ENCODE measurements around the gene UNC13B.

The UNC13B gene

GRCh38 chr9:35280399-35280798 lies 118.6 kb downstream of the UNC13B start:
- no peak for DNase-seq

GRCh38 chr9:35285731-35286130 lies 123.9 kb downstream of the UNC13B start:
- no peak for DNase-seq

GRCh38 chr9:35286381-35286780 lies 124.6 kb downstream of the UNC13B start:
- DNase-seq: no peak

- DNase-seq: no peak
Measured at GRCh38 chr9:35287987-35288632, 126.3 kb downstream of the UNC13B start.

GRCh38 chr9:35288778-35289177 lies 127.0 kb downstream of the UNC13B start:
- DNase-seq: no peak

GRCh38 chr9:35293376-35293964 lies 131.7 kb downstream of the UNC13B start:
- no peak for DNase-seq

- DNase-seq: no peak
Measured at GRCh38 chr9:35294066-35294465, 132.3 kb downstream of the UNC13B start.

DNA sequence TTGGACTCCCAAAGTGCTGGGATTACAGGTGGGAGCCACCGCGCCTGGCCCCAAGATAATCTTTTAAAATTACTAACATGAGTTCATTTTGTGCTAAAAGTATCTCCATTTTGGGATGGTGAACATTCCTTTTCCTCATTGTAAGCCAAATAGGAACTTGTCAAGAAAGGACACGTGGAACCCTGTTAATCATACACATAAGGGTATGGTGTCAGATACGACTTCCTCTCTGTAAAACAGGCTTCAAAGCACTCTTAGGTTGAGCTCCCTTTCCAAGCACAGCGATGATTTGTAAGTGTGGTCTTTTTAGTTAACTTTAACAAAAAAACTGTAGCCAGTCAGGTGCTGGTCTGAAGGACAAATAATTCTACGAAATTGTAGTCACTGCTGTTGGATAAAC lies 132.7 kb downstream of the UNC13B start:
- DNase-seq: no peak

- no peak for DNase-seq
Measured at GRCh38 chr9:35295369-35296036, 133.7 kb downstream of the UNC13B start.

DNA sequence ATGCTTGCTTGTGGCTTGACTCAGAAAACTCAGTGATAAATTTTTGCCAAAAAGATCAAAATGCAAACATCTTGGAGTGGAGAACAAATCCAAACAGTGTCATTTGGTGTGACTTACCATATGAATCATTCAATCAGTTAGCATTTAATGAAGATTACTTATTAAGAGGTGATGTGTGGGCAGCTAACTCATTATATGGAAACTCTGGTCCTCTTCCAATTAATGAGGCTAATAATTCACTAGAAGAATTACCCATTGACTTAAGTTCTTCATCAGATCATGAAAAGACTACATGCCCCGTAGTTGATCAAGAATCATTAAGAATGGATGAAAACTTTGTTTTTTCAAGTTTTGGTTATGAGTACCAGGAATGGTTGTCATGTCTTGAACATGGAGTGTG lies 141.8 kb downstream of the UNC13B start:
- DNase-seq: no peak

- no peak for DNase-seq
Measured at GRCh38 chr9:35306283-35306682, 144.5 kb downstream of the UNC13B start.

GRCh38 chr9:35308316-35308715 lies 146.5 kb downstream of the UNC13B start:
- no peak for DNase-seq

DNA sequence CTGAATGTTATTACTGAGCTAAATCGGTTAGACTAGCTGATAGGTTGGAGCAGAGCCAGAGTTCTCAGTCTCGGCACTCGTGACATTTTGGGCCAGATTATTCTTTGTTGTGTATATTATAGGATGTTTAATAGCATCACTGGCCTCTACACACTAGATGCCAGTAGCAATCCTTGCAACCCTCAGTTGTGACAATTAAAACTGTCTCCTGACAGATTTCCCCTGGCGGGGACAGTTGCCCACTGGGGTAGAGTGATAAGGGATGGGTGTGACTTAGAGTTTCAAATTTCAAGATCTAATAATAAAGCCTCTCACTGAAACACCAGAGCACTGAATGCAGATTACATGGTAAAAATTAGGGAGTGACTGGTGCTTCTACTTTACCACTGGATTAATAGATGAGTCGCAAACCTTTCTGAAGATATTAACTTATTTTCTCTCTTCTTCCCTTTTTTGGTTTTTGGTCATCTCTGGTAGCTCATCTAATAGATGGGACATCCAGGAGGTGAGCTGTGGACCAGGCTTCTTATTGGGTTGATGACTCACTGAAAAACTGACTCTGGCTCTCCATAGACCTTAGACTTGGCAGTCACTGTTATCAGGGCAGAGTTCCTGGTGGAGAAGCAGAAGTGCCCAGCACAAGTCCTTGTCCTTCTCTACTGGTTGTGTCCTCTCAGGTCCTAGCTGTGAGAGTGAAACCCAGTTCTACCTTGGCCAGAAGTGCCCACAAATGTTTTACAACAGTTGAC lies 150.3 kb downstream of the UNC13B start:
- no peak for DNase-seq

DNA sequence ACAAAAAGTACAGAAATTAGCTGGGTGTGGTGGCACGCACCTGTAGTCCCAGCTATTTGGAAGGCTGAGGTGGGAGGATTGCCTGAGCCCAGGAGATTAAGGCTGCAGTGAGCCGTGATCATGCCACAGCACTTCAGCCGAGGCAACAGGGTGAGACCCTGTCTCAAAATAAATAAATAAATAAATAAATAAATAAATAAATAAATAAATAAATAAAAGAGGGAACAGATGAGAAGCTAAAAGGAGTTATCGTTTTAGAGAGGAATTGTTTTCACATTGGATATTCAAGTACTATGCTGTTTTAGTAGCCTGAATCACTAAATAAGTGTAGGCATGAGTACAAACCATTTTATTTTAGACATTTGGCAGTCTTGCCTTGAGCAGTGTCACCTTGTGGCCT lies 151.7 kb downstream of the UNC13B start:
- no peak for DNase-seq

DNA sequence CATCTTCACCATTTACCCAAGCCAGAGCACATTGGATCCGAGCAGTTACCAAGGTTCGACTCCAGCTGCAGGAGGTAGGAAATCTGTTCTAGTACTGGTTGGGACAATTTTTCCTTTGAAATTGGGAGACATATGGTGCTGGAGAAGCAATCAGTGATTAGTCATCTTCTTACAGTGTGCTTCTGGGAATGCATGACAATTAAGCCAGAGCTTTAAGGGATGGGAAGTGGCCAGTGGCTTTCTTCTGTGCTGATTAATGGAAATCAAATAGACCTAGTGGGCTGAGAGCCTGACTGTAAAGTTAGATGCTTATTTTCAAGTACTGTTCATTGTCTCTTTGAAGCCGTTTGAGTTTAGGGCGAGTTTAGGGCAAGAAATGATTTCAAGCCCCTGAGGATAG lies 152.1 kb downstream of the UNC13B start:
- no peak for DNase-seq

DNA sequence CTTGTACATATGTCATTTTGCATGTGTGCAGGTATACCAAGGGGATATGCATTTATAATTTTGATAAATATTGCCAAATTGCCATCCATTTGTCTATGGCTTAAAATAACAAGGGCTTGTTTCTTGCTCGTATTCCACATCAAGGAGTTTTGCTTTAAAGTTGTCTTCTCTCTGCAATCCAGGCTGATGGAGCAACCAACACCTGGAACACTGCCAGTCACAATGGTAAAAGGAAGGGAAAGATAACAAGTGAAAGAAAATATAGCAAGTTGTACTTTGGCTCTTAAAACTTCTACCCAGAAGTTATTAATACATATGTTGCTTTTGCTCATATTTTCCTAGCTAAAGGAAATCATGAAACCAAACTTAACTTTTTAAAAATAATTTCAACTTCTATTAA lies 156.9 kb downstream of the UNC13B start:
- no peak for DNase-seq

- no peak for DNase-seq
Measured at GRCh38 chr9:35322075-35322885, 160.5 kb downstream of the UNC13B start.

- DNase-seq: no peak
Measured at GRCh38 chr9:35324966-35325365, 163.2 kb downstream of the UNC13B start.

GRCh38 chr9:35333551-35333950 lies 171.7 kb downstream of the UNC13B start:
- peak; percentile 12 for DNase-seq

GRCh38 chr9:35335164-35335563 lies 173.4 kb downstream of the UNC13B start:
- no peak for DNase-seq

- DNase-seq: no peak
Measured at GRCh38 chr9:35338086-35338485, 176.3 kb downstream of the UNC13B start.

DNA sequence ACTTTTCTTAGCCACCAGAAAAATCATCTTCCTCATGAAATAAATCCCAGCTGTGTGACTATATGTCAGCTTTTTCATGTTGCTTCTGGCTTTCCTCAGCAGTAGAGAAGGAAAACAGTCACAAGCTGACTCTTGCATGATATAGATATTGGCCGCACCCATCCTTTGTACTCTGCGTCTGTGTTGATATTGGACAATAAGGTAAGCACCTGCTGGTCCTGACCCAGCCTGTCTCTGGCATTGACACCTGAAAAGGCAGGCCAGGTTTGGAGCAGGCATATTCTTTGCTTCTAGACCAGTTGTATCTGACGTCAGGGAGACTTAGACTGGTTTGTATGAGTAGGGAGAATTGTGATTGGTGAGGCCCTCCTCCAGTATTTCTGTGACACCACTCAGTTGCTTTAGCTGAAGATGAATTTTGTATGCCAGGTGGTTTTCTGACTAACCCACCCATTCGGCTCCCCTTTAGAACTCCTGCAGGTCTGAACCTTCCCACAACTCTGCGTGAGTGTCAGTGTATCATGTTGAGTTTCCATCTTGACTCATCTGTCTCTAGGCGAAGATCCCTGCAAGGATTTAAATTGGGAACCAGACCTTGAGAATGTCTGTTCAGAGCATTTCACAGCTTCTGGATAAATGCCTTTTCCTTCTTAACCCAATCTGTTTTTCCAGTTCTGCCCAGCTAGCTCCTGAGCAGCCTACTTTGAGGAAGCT lies 176.9 kb downstream of the UNC13B start:
- DNase-seq: no peak
